Head of caudate nucleus (tissue), 42 donors: ENCODE results near the gene FKBP5.
A peak's percentile ranks its signal among the peaks of the same experiment; 100 is the strongest.
"Not testable (repeated sequence)": the region's sequence is repeated elsewhere in the genome, so short reads cannot be mapped to it uniquely, and the experiment has no call there.

Experiments used
- DNase-seq, 42 donors: peaks; one replicate each; pipeline versions ENCODE4 v3.0.0 to v3.0.0-alpha.2; 2020 to 2021; ENCODE audit warnings: mixed read lengths in 7 of 42
- intact Hi-C: fragments of 100-400 bp; cut with DNase I; formaldehyde crosslinking; loops from one replicate; pipeline ENCODE4 v1.15.0; 2022

Gene FKBP5

GRCh38 chr6:35688605-35689322 lies at the start of gene FKBP5:
TSS of gene FKBP5 (minus strand) at chr6:35688915. CDS start at chr6:35642824, 46,091 bp downstream.
- intact Hi-C loops: no loop called here
- DNase-seq: peak; percentile 91 to 98 (median 95)

- DNase-seq: peak in 8 of 42 donors; percentile 10 to 72 (median 44)
- intact Hi-C loops: loop anchor here (2.0 kb wide), 2 partner anchors 153 to 215 kb away; no protein-coding TSS in a partner anchor
Measured at GRCh38 chr6:35737413-35738211, 48.9 kb upstream of the FKBP5 start.

- intact Hi-C loops: loop anchor here (2.0 kb wide), 2 partner anchors 152 to 214 kb away; no protein-coding TSS in a partner anchor
- DNase-seq: no peak
Measured at GRCh38 chr6:35736982-35737412, 48.3 kb upstream of the FKBP5 start, which contains the start of gene ARMC12. TSS of gene ARMC12 (plus strand) at chr6:35737032. CDS start at chr6:35737109, 77 bp downstream.

- peak in 41 of 42 donors; percentile 74 to 94 (median 84) for DNase-seq
- intact Hi-C loops: loop anchor here (2.0 kb wide), 2 partner anchors 152 to 214 kb away; no protein-coding TSS in a partner anchor
Measured at GRCh38 chr6:35736253-35736894, 47.7 kb upstream of the FKBP5 start.

GRCh38 chr6:35735452-35735851 lies 46.7 kb upstream of the FKBP5 start:
- DNase-seq: no peak
- intact Hi-C loops: no loop called here

- intact Hi-C loops, DNase-seq: not testable (repeated sequence)
Measured at GRCh38 chr6:35734319-35734718, 45.6 kb upstream of the FKBP5 start.

GRCh38 chr6:35733633-35734032 lies 44.9 kb upstream of the FKBP5 start:
- intact Hi-C loops: no loop called here
- no peak for DNase-seq

- peak; percentile 76 to 97 (median 93) for DNase-seq
- intact Hi-C loops: no loop called here
Measured at GRCh38 chr6:35731736-35732532, 43.2 kb upstream of the FKBP5 start.

GRCh38 chr6:35731414-35731735 lies 42.7 kb upstream of the FKBP5 start:
- intact Hi-C loops: no loop called here
- DNase-seq: peak; percentile 93 to 99 (median 97)

- DNase-seq: no peak
Measured at GRCh38 chr6:35730745-35731413, 42.2 kb upstream of the FKBP5 start.

GRCh38 chr6:35729722-35730121 lies 41.0 kb upstream of the FKBP5 start:
- intact Hi-C loops: loop anchor here (5.0 kb wide), 1 partner anchor 37 kb away; no protein-coding TSS in a partner anchor
- no peak for DNase-seq

More at GRCh38 chr6:35730745-35731413, 42.2 kb upstream of the FKBP5 start:
- intact Hi-C loops: no loop called here

GRCh38 chr6:35728683-35729678 lies 40.3 kb upstream of the FKBP5 start:
- intact Hi-C loops: loop anchor here (5.0 kb wide), 1 partner anchor 37 kb away; no protein-coding TSS in a partner anchor

GRCh38 chr6:35727935-35728682 lies 39.4 kb upstream of the FKBP5 start:
- intact Hi-C loops: loop anchor here (5.0 kb wide), 1 partner anchor 36 kb away; no protein-coding TSS in a partner anchor
- peak; percentile 81 to 97 (median 91) for DNase-seq

More at GRCh38 chr6:35728683-35729678, 40.3 kb upstream of the FKBP5 start:
- peak in 26 of 42 donors; percentile 17 to 78 (median 44) for DNase-seq

- intact Hi-C loops: loop anchor here (5.0 kb wide), 1 partner anchor 35 kb away; no protein-coding TSS in a partner anchor
Measured at GRCh38 chr6:35727231-35727934, 38.7 kb upstream of the FKBP5 start.

More at GRCh38 chr6:35727231-35727934, 38.7 kb upstream of the FKBP5 start:
- DNase-seq: peak; percentile 56 to 89 (median 76)
